ENCODE measurements around the gene GPM6B. TPM values are rescaled to one million over a fixed set of nuclear protein-coding genes. Genes with fewer than 3 reads are reported as not detected.
A peak's percentile ranks its signal among the peaks of the same experiment; 100 is the strongest.

The GPM6B gene
- total RNA-seq, 1 experiment from 2014 or later: 99.8 TPM

- Mint-ChIP-seq H3K27me3 (ENCODE audit: low read depth) (no peaks in the 10 kb centered on the region), H3K27ac (peak overlapping the region; percentile 83), H3K4me3 (peak overlapping the region; percentile 20; the same call in 1 of the 2 replicates), H3K9me3 (no peaks in the 10 kb centered on the region), H3K36me3 (peaks cover 2% of the 10 kb centered on the region), H3K4me1 (peaks cover 39% of the 10 kb centered on the region)
- TF ChIP-seq MYBL2 (CRISPR knock-in tag; IDR thresholded peaks at IDR 0.05) (no peak), ZNF425 (CRISPR knock-in tag; conservative IDR thresholded peaks at IDR 0.05) (no peak), PREB (CRISPR knock-in tag; IDR thresholded peaks at IDR 0.05; ENCODE audit: borderline replicate concordance) (no peak), ZNF219 (CRISPR knock-in tag; IDR thresholded peaks at IDR 0.05; ENCODE audit: borderline replicate concordance) (no peak), TEAD1 (CRISPR knock-in tag; IDR thresholded peaks at IDR 0.05) (no peak), PRRX2 (CRISPR knock-in tag; IDR thresholded peaks at IDR 0.05) (no peak), HMGXB4 (CRISPR knock-in tag; IDR thresholded peaks at IDR 0.05) (no peak), ZBTB43 (CRISPR knock-in tag; IDR thresholded peaks at IDR 0.05) (no peak), TEAD4 (CRISPR knock-in tag; IDR thresholded peaks at IDR 0.05) (no peak), ZNF121 (CRISPR knock-in tag; IDR thresholded peaks at IDR 0.05) (no peak), GABPB1 (CRISPR knock-in tag; IDR thresholded peaks at IDR 0.05) (no peak), ZNF671 (CRISPR knock-in tag; IDR thresholded peaks at IDR 0.05) (no peak), IRF2 (CRISPR knock-in tag; IDR thresholded peaks at IDR 0.05; ENCODE audit: borderline replicate concordance, low read depth) (no peak), JAZF1 (CRISPR knock-in tag; IDR thresholded peaks at IDR 0.05) (no peak), GTF2I (CRISPR knock-in tag; conservative IDR thresholded peaks at IDR 0.05) (no peak), CDX4 (CRISPR knock-in tag; IDR thresholded peaks at IDR 0.05; ENCODE audit: borderline replicate concordance) (no peak), JUN (CRISPR knock-in tag; IDR thresholded peaks at IDR 0.05) (no peak), ATF6 (CRISPR knock-in tag; IDR thresholded peaks at IDR 0.05) (no peak)
- POLR2A ChIA-PET: no interaction called here
- ATAC-seq (peak; percentile 36; the same call in 1 of the 2 replicates), DNase-seq (ENCODE audit: low spot score) (no peak)
- CTCF ChIA-PET: no interaction called here
Observed at GRCh38 chrX:13855689-13856450, 39.0 kb upstream of the GPM6B start.

All from WTC11 (cell line).